ENCODE measurements around the gene PHF12. TPM values are rescaled to one million over a fixed set of nuclear protein-coding genes. Genes with fewer than 3 reads are reported as not detected.

Gene PHF12
- total and polyA plus RNA-seq, 10 of the 15 experiments (the other 5 are each of a cell fraction or from before 2014, with no cell fraction given), result 1.3 to 43.9 (median 19.2) TPM

DNA sequence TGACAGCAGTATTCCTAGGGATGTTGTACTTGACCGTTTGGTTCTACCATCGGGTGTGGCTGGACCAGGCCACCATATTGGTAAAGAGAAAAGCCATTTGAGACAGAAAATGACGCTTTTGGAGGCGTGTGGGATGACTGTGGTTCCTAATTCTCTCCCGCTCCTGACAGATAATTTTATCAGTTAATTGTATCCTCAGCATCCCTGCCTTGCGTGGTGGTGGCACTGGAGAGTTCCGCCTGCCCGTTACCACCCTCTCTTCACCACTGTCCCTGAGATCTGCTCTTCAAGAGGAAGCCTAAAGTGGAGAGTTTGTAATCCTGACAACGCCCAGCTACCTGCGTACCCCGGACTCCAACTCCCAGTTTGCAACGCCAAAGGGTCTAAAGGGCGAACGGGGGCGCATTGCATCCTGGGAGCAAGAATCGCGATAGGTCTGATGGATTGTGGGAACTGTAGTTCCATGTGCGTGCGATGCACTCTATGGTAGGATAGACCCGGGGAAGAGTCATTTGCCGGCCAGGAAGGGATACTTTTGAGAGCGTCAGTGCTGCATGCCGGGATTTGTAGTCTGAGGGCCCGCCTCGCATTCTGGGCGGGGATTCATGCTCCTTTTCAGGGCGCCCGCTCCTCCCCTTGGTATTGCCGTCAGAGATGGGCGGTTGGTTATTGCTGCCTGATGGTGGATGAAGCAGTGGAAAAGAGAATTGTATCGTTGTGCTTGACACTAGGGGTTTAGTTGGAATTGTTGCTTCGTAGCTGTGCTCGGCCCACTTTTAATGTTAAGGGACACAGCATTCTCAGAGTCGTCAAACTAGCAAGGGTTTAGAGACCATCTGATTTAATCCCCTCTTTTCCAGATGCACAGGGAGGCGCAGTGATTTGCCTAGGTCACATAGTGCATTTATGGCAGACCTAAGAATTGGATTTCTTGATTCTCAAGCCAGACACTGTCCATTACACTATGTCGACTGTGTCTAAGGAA, 965 bp upstream of the PHF12 start (continued):
- TF ChIP-seq HDAC6 (IDR thresholded peaks at IDR 0.05; ENCODE audit: unreplicated experiment) (no peak), POLR2A (IDR thresholded peaks at IDR 0.05; ENCODE audit: low read depth, low read length) (peak; percentile 85), POLR2AphosphoS5 (IDR thresholded peaks at IDR 0.05; ENCODE audit: low read length) (peak; percentile 67; the same call in 1 of the 2 replicates), CBX5 (IDR thresholded peaks at IDR 0.05; ENCODE audit: low read depth) (no peak), SIX5 (IDR thresholded peaks at IDR 0.05; ENCODE audit: low read depth, low read length, severe bottlenecking) (peak; percentile 99), HDAC2 (IDR thresholded peaks at IDR 0.05) (no peak), RB1 (IDR thresholded peaks at IDR 0.05; ENCODE audit: borderline replicate concordance) (peak; percentile 30; the same call in 1 of the 2 replicates), RUNX3 (IDR thresholded peaks at IDR 0.05; ENCODE audit: low read length) (0 out of 2 replicates have a peak, but pooled peaks have one; percentile 51), TCF12 (IDR thresholded peaks at IDR 0.05; ENCODE audit: low read depth, low read length) (no peak), SREBF1 (IDR thresholded peaks at IDR 0.05; ENCODE audit: low read length) (peak; percentile 92), FOS (IDR thresholded peaks at IDR 0.05; ENCODE audit: borderline replicate concordance, extremely low read depth, insufficient read length) (no peak), MYC (IDR thresholded peaks at IDR 0.05; ENCODE audit: insufficient read depth, insufficient read length, insufficient replicate concordance, low read length, severe bottlenecking) (peak; percentile 17), SIN3A (IDR thresholded peaks at IDR 0.05; ENCODE audit: low read depth, low read length) (peak; percentile 81), IKZF2 (IDR thresholded peaks at IDR 0.05) (no peak), CHD1 (IDR thresholded peaks at IDR 0.05; ENCODE audit: low read depth, low read length) (no peak; the same call in 1 of the 2 replicates), GATAD2B (conservative IDR thresholded peaks at IDR 0.05; ENCODE audit: low read depth) (no peak; the same call in 1 of the 2 replicates)
- TF ChIP-seq, protein P1, sequence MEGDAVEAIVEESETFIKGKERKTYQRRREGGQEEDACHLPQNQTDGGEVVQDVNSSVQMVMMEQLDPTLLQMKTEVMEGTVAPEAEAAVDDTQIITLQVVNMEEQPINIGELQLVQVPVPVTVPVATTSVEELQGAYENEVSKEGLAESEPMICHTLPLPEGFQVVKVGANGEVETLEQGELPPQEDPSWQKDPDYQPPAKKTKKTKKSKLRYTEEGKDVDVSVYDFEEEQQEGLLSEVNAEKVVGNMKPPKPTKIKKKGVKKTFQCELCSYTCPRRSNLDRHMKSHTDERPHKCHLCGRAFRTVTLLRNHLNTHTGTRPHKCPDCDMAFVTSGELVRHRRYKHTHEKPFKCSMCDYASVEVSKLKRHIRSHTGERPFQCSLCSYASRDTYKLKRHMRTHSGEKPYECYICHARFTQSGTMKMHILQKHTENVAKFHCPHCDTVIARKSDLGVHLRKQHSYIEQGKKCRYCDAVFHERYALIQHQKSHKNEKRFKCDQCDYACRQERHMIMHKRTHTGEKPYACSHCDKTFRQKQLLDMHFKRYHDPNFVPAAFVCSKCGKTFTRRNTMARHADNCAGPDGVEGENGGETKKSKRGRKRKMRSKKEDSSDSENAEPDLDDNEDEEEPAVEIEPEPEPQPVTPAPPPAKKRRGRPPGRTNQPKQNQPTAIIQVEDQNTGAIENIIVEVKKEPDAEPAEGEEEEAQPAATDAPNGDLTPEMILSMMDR (IDR thresholded peaks at IDR 0.05 in 2 of 3, conservative IDR thresholded peaks at IDR 0.05 in 1 of 3; ENCODE audit: control insufficient read depth in 2 of 3, extremely low read depth in 1 of 3, insufficient read depth in 1 of 3, low read depth in 3 of 3, low read length in 3 of 3), result no peak
- TF ChIP-seq, protein P2, sequence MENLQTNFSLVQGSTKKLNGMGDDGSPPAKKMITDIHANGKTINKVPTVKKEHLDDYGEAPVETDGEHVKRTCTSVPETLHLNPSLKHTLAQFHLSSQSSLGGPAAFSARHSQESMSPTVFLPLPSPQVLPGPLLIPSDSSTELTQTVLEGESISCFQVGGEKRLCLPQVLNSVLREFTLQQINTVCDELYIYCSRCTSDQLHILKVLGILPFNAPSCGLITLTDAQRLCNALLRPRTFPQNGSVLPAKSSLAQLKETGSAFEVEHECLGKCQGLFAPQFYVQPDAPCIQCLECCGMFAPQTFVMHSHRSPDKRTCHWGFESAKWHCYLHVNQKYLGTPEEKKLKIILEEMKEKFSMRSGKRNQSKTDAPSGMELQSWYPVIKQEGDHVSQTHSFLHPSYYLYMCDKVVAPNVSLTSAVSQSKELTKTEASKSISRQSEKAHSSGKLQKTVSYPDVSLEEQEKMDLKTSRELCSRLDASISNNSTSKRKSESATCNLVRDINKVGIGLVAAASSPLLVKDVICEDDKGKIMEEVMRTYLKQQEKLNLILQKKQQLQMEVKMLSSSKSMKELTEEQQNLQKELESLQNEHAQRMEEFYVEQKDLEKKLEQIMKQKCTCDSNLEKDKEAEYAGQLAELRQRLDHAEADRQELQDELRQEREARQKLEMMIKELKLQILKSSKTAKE (IDR thresholded peaks at IDR 0.05; ENCODE audit: low read depth, poor library complexity, severe bottlenecking), result no peak
- TF ChIP-seq, protein P3, sequence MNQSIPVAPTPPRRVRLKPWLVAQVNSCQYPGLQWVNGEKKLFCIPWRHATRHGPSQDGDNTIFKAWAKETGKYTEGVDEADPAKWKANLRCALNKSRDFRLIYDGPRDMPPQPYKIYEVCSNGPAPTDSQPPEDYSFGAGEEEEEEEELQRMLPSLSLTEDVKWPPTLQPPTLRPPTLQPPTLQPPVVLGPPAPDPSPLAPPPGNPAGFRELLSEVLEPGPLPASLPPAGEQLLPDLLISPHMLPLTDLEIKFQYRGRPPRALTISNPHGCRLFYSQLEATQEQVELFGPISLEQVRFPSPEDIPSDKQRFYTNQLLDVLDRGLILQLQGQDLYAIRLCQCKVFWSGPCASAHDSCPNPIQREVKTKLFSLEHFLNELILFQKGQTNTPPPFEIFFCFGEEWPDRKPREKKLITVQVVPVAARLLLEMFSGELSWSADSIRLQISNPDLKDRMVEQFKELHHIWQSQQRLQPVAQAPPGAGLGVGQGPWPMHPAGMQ (IDR thresholded peaks at IDR 0.05; ENCODE audit: borderline replicate concordance), result peak; percentile 88
- TF ChIP-seq, protein P4, sequence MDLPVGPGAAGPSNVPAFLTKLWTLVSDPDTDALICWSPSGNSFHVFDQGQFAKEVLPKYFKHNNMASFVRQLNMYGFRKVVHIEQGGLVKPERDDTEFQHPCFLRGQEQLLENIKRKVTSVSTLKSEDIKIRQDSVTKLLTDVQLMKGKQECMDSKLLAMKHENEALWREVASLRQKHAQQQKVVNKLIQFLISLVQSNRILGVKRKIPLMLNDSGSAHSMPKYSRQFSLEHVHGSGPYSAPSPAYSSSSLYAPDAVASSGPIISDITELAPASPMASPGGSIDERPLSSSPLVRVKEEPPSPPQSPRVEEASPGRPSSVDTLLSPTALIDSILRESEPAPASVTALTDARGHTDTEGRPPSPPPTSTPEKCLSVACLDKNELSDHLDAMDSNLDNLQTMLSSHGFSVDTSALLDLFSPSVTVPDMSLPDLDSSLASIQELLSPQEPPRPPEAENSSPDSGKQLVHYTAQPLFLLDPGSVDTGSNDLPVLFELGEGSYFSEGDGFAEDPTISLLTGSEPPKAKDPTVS (IDR thresholded peaks at IDR 0.05; ENCODE audit: low read depth, low read length), result peak; percentile 75; the same call in 1 of the 2 replicates
- TF ChIP-seq, protein P5, sequence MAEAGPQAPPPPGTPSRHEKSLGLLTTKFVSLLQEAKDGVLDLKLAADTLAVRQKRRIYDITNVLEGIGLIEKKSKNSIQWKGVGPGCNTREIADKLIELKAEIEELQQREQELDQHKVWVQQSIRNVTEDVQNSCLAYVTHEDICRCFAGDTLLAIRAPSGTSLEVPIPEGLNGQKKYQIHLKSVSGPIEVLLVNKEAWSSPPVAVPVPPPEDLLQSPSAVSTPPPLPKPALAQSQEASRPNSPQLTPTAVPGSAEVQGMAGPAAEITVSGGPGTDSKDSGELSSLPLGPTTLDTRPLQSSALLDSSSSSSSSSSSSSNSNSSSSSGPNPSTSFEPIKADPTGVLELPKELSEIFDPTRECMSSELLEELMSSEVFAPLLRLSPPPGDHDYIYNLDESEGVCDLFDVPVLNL (IDR thresholded peaks at IDR 0.05; ENCODE audit: low read depth, low read length), result 0 out of 2 replicates have a peak, but pooled peaks have one; percentile 42

All from GM12878 (cell line).